HG02938 (cell line): ENCODE measurements around the gene UBE3B.
"Not testable (repeated sequence)": the region's sequence is repeated elsewhere in the genome, so short reads cannot be mapped to it uniquely, and the experiment has no call there.

Experiments
- ATAC-seq: cut with Tn5 transposase; IDR thresholded peaks from one replicate; pipeline ENCODE4 v1.9.1; 2021; ENCODE audit warnings: mild to moderate bottlenecking, moderate library complexity; ENCODE audit not compliant: unreplicated experiment

Gene UBE3B, protein sequence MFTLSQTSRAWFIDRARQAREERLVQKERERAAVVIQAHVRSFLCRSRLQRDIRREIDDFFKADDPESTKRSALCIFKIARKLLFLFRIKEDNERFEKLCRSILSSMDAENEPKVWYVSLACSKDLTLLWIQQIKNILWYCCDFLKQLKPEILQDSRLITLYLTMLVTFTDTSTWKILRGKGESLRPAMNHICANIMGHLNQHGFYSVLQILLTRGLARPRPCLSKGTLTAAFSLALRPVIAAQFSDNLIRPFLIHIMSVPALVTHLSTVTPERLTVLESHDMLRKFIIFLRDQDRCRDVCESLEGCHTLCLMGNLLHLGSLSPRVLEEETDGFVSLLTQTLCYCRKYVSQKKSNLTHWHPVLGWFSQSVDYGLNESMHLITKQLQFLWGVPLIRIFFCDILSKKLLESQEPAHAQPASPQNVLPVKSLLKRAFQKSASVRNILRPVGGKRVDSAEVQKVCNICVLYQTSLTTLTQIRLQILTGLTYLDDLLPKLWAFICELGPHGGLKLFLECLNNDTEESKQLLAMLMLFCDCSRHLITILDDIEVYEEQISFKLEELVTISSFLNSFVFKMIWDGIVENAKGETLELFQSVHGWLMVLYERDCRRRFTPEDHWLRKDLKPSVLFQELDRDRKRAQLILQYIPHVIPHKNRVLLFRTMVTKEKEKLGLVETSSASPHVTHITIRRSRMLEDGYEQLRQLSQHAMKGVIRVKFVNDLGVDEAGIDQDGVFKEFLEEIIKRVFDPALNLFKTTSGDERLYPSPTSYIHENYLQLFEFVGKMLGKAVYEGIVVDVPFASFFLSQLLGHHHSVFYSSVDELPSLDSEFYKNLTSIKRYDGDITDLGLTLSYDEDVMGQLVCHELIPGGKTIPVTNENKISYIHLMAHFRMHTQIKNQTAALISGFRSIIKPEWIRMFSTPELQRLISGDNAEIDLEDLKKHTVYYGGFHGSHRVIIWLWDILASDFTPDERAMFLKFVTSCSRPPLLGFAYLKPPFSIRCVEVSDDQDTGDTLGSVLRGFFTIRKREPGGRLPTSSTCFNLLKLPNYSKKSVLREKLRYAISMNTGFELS

GRCh38 chr12:109477185-109477962 is at the start of gene UBE3B, which contains the start of gene KCTD10:
UBE3B (plus strand) TSS chr12:109477634; CDS start chr12:109483552, 5,918 bp downstream.
KCTD10 (minus strand) TSS chr12:109477300; CDS start chr12:109477262, 38 bp downstream.
- peak; percentile 90 for ATAC-seq

DNA sequence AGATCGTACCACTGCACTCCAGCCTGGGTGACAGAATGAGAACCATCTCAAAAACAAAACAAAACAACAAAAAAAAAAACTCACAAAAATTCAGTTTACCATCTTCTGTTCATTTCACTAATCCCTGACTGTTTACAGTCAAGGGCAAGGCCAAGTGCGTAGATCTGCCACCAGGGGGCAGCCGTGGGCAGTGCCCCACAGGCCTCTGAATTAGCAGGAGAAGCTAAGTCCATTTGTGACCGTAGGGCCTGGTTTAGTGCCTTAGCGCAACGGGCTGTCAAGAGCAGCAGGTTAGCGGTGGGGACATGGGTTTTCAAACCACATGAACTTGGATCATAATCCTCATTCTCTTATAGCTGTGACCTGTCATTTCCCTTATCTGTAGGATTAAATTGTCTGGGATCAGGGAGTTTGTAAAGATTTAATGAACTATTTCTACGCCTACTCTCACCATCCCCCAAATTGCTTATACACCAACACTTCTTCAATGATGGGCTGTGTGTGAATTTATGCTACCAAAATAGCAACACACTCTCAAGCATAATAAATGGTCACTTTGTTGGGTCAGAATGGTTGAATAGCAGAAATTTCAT is 49.3 kb upstream of the UBE3B start:
- ATAC-seq: no peak

GRCh38 chr12:109428804-109429203 is 48.6 kb upstream of the UBE3B start:
- ATAC-seq: not testable (repeated sequence)

DNA sequence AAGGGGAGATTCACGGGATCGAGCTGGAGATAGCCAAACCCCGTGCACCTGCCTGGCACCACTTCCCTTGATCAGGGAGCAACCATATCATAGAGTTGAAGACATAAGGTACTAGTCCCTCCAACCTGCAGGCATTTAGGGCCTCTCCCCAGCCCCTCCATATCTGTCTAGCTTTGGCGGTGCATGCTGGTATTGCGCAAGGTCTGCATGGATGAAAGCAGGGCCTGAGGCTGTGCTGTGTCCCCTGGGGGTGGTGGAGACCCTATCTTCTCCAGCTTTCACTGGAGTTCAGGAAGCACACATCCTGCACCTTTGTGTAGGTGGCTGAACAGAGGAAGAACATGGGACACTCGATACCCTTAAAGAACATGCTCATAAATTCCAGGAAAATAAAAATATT is 47.2 kb upstream of the UBE3B start:
- ATAC-seq: no peak

GRCh38 chr12:109432431-109432830 is 45.0 kb upstream of the UBE3B start:
- no peak for ATAC-seq

- ATAC-seq: no peak
Measured at GRCh38 chr12:109432842-109433304, 44.6 kb upstream of the UBE3B start.

GRCh38 chr12:109433618-109434017 is 43.8 kb upstream of the UBE3B start:
- ATAC-seq: no peak

GRCh38 chr12:109434582-109434981 is 42.9 kb upstream of the UBE3B start:
- ATAC-seq: no peak

GRCh38 chr12:109435428-109436187 is 41.8 kb upstream of the UBE3B start:
- ATAC-seq: no peak

DNA sequence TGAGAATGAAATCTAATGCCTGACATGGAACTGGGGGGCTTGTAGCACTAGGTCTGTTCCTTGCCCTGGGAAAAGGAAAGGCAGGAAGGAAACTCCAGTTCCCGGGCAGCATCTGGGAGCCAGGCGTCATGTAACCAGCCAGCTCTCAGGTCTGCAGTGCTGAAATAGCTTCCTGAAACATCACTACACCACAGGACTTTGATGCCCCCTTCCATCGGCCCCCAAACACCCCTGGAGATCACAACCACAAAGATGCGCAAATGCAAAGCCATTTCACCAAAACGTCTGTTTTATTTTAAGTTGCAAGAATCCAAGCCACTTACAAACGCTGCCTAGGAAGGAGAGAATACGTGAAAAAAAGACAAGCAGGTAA is 41.3 kb upstream of the UBE3B start:
- no peak for ATAC-seq

DNA sequence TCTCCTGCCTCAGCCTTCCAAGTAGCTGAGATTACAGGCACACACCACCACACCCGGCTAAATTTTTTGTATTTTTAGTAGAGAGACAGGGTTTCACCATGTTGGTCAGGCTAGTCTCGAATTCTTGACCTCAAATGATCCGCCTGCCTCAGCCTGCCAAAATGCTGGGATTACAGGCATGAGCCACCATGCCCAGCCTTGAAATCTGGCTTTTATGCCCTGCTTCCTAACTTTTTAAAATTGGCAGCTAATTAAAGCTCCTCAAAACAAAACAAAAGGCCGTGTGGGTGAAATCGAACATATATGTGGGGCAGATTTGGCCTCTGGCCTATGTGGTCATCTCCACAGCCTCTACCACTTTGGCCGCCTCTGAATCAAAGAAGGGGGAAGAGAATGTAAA is 38.3 kb upstream of the UBE3B start:
- no peak for ATAC-seq

GRCh38 chr12:109439951-109440350 is 37.5 kb upstream of the UBE3B start:
- not testable (repeated sequence) for ATAC-seq

GRCh38 chr12:109440851-109441490 is 36.5 kb upstream of the UBE3B start:
- no peak for ATAC-seq

DNA sequence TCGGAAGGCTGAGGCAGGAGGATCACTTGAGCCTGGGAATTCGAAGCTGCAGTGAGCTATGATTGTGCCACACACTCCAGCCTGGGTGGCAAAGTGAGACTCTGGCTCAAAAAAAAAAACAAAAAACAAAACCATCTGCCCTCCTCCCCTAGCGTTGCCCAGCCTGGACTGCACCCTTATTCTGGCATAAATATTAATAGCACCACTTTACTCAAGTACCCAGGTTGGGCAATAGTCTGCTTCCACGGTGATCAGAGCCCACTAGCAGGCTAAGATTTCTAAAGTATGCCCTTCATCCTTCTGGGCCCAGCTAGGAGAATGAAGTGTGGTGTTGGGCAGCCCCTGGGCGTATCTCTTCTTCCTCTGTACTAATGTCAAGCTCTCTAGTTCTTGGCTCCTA is 33.6 kb upstream of the UBE3B start:
- no peak for ATAC-seq

GRCh38 chr12:109444259-109444658 is 33.2 kb upstream of the UBE3B start:
- no peak for ATAC-seq

- no peak for ATAC-seq
Measured at GRCh38 chr12:109445191-109445609, 32.2 kb upstream of the UBE3B start.

DNA sequence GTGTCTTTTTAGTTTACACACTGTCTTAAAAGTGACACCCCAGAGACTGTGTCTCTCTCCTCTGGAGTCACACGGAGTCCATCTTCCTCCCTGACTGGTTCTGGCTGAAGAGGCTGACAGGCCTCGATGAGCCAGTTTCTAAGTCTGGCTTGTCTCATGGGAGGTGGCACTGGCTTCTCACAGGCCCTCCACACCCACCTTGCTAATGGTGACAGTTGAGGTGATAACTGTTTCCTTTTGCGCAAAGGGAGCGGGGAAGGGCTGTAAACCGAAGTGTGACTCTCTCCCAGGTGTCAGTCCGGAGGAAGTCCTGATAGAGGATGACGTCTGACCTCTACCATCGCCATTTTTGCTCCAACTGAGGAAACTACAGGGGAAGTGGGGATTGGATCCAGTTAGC is 30.6 kb upstream of the UBE3B start:
- ATAC-seq: no peak

- no peak for ATAC-seq
Measured at GRCh38 chr12:109447482-109447881, 30.0 kb upstream of the UBE3B start.

GRCh38 chr12:109448272-109448671 is 29.2 kb upstream of the UBE3B start:
- no peak for ATAC-seq
